ENCODE results near the gene CYB561D1. TPM values are rescaled to one million over a fixed set of nuclear protein-coding genes. Genes with fewer than 3 reads are reported as not detected.

Gene CYB561D1
- total and polyA plus RNA-seq, 9 of the 15 experiments (the other 6 are each of a cell fraction or from before 2014, with no cell fraction given): 0.71 to 7.2 (median 3.5) TPM

- TF ChIP-seq DNMT1 (IDR thresholded peaks at IDR 0.05) (no peak), HNRNPUL1 (IDR thresholded peaks at IDR 0.05; ENCODE audit: low read length) (no peak), ZNF134 (CRISPR knock-in tag; conservative IDR thresholded peaks at IDR 0.05) (peak; percentile 66), NELFE (IDR thresholded peaks at IDR 0.05; ENCODE audit: insufficient read depth, insufficient read length) (peak; percentile 67), HIVEP1 (CRISPR knock-in tag; IDR thresholded peaks at IDR 0.05) (no peak), CGGBP1 (CRISPR knock-in tag; IDR thresholded peaks at IDR 0.05) (peak; percentile 36), ZNF583 (CRISPR knock-in tag; IDR thresholded peaks at IDR 0.05) (no peak), AFF4 (CRISPR knock-in tag; IDR thresholded peaks at IDR 0.05) (peak; percentile 63), CREB1 (IDR thresholded peaks at IDR 0.05) (peak; percentile 87), CREB1 (CRISPR knock-in tag; IDR thresholded peaks at IDR 0.05) (peak; percentile 83), SNAPC5 (CRISPR knock-in tag; IDR thresholded peaks at IDR 0.05) (no peak), COPS2 (conservative IDR thresholded peaks at IDR 0.05) (no peak), PML (IDR thresholded peaks at IDR 0.05; ENCODE audit: low read length) (peak; percentile 93), SPI1 (IDR thresholded peaks at IDR 0.05; ENCODE audit: borderline replicate concordance, low read depth, low read length) (peak; percentile 99), GABPB2 (CRISPR knock-in tag; conservative IDR thresholded peaks at IDR 0.05) (no peak), ZNF143 (CRISPR knock-in tag; IDR thresholded peaks at IDR 0.05) (no peak), NR1H2 (CRISPR knock-in tag; IDR thresholded peaks at IDR 0.05) (no peak), MTA1 (IDR thresholded peaks at IDR 0.05; ENCODE audit: borderline replicate concordance) (no peak), HMG20A (CRISPR knock-in tag; conservative IDR thresholded peaks at IDR 0.05) (no peak), ZBTB1 (CRISPR knock-in tag; IDR thresholded peaks at IDR 0.05; ENCODE audit: borderline replicate concordance, low read depth) (no peak; the same call in 1 of the 2 replicates), NONO (IDR thresholded peaks at IDR 0.05; ENCODE audit: low read depth in 2 of 2, low read length in 1 of 2) (0 out of 4 replicates have a peak, but pooled peaks of 1 of the 2 experiments have one; percentile 39), MLLT1 (IDR thresholded peaks at IDR 0.05) (peak; percentile 9 to 73; a peak in 1 of 4 replicates), BRD4 (IDR thresholded peaks at IDR 0.05) (no peak; the same call in 1 of the 2 replicates), TAL1 (IDR thresholded peaks at IDR 0.05) (no peak), FOSL1 (tag; conservative IDR thresholded peaks at IDR 0.05) (peak; percentile 53)
These were observed 54.7 kb downstream of the CYB561D1 start, which contains the start of gene GNAI3 (continued) for GRCh38 chr1:109548321-109549267.

Data from K562 (cell line).